Measurements from ENCODE around the gene MSL3.

Gene MSL3

GRCh38 chrX:11757719-11758399, at the start of gene MSL3:
Gene MSL3, plus strand, starts transcription at chrX:11758237. Its CDS starts 27 bp downstream, at chrX:11758264.
- peak; percentile 40 to 66 for DNase-seq (ENCODE audit: low read depth in 2 of 2)

GRCh38 chrX:11722304-11722703, 35.7 kb upstream of the MSL3 start:
- no peak for DNase-seq (ENCODE audit: low read depth in 2 of 2)

GRCh38 chrX:11724122-11725017, 33.7 kb upstream of the MSL3 start:
- no peak for DNase-seq (ENCODE audit: low read depth in 2 of 2)

GRCh38 chrX:11725631-11726442, 32.2 kb upstream of the MSL3 start:
- DNase-seq (ENCODE audit: low read depth in 2 of 2): no peak

- no peak for DNase-seq (ENCODE audit: low read depth in 2 of 2)
These were observed 29.5 kb upstream of the MSL3 start for GRCh38 chrX:11728556-11728955.

- DNase-seq (ENCODE audit: low read depth in 2 of 2): no peak
These were observed 24.4 kb upstream of the MSL3 start for GRCh38 chrX:11733614-11734013.

GRCh38 chrX:11739776-11740175, 18.3 kb upstream of the MSL3 start:
- DNase-seq (ENCODE audit: low read depth in 2 of 2): no peak

- DNase-seq (ENCODE audit: low read depth in 2 of 2): no peak
These were observed 17.2 kb upstream of the MSL3 start for GRCh38 chrX:11740794-11741193.

- no peak for DNase-seq (ENCODE audit: low read depth in 2 of 2)
These were observed 16.5 kb upstream of the MSL3 start for GRCh38 chrX:11741574-11741973.

- no peak for DNase-seq (ENCODE audit: low read depth in 2 of 2)
These were observed 12.2 kb upstream of the MSL3 start for GRCh38 chrX:11745881-11746280.

GRCh38 chrX:11750046-11750445, 8.0 kb upstream of the MSL3 start:
- DNase-seq (ENCODE audit: low read depth in 2 of 2): no peak

GRCh38 chrX:11750694-11751093, 7.3 kb upstream of the MSL3 start:
- DNase-seq (ENCODE audit: low read depth in 2 of 2): no peak

- DNase-seq (ENCODE audit: low read depth in 2 of 2): no peak
These were observed 6.8 kb upstream of the MSL3 start for GRCh38 chrX:11751261-11751660.

GRCh38 chrX:11753668-11754067, 4.4 kb upstream of the MSL3 start:
- no peak for DNase-seq (ENCODE audit: low read depth in 2 of 2)

- no peak for DNase-seq (ENCODE audit: low read depth in 2 of 2)
These were observed 2.9 kb upstream of the MSL3 start for GRCh38 chrX:11754958-11755645.

GRCh38 chrX:11755724-11756123, 2.3 kb upstream of the MSL3 start:
- no peak for DNase-seq (ENCODE audit: low read depth in 2 of 2)

GRCh38 chrX:11756354-11757318, 1.4 kb upstream of the MSL3 start:
- no peak for DNase-seq (ENCODE audit: low read depth in 2 of 2)

- no peak for DNase-seq (ENCODE audit: low read depth in 2 of 2)
These were observed 679 bp upstream of the MSL3 start for GRCh38 chrX:11757397-11757718.

GRCh38 chrX:11758400-11759171, 549 bp downstream of the MSL3 start:
- DNase-seq (ENCODE audit: low read depth in 2 of 2): peak; percentile 80 to 82

- DNase-seq (ENCODE audit: low read depth in 2 of 2): no peak
These were observed 1.1 kb downstream of the MSL3 start for GRCh38 chrX:11759172-11759460.
